Endodermal cell (in vitro differentiated cells): ENCODE data around the gene UNC5C. TPM values are rescaled to one million over a fixed set of nuclear protein-coding genes. Genes with fewer than 3 reads are reported as not detected.
A peak's percentile ranks its signal among the peaks of the same experiment; 100 is the strongest.

Experiments
- DNase-seq: peaks from one replicate; pipeline ENCODE4 v3.0.0-alpha.2; 2017
- H3K27ac ChIP-seq: 2 replicates; pipeline ENCODE4 v1.5.1; 2013; ENCODE audit warnings: mild to moderate bottlenecking, low read depth, low read length, moderate library complexity
- H3K27me3 ChIP-seq: 2 replicates; pipeline ENCODE4 v1.6.1; 2013; ENCODE audit warnings: mild to moderate bottlenecking, low read length, moderate library complexity; ENCODE audit not compliant: insufficient read depth, control insufficient read depth, poor library complexity, severe bottlenecking
- H3K36me3 ChIP-seq: 2 replicates; pipeline ENCODE4 v1.7.0; 2013; ENCODE audit warnings: mild to moderate bottlenecking, low read length, moderate library complexity; ENCODE audit not compliant: control insufficient read depth, insufficient read depth
- H3K4me1 ChIP-seq: one replicate; pipeline ENCODE4 v1.7.0; 2013; ENCODE audit warnings: low read length; ENCODE audit not compliant: control insufficient read depth, insufficient read depth
- H3K4me3 ChIP-seq: 2 replicates; pipeline ENCODE4 v1.5.1; 2013; ENCODE audit warnings: mild to moderate bottlenecking, low read length, moderate library complexity
- H3K9ac ChIP-seq: 2 replicates; pipeline ENCODE4 v1.6.1; 2013; ENCODE audit warnings: mild to moderate bottlenecking, low read length, moderate library complexity; ENCODE audit not compliant: poor library complexity, severe bottlenecking; ENCODE audit errors: extremely low read depth
- H3K9me3 ChIP-seq: 2 replicates; pipeline ENCODE4 v1.6.1; 2013; ENCODE audit warnings: mild to moderate bottlenecking, low read length, moderate library complexity; ENCODE audit not compliant: control insufficient read depth
- H3K27ac Mint-ChIP-seq: 2 replicates; pipeline ENCODE4 v1.8.0; 2020; ENCODE audit warnings: mixed read lengths
- H3K27me3 Mint-ChIP-seq: 2 replicates; pipeline ENCODE4 v1.8.0; 2021; ENCODE audit warnings: mild to moderate bottlenecking, mixed read lengths; ENCODE audit not compliant: insufficient read depth
- H3K36me3 Mint-ChIP-seq: 2 replicates; pipeline ENCODE4 v1.8.0; 2020; ENCODE audit warnings: low read depth, mixed read lengths
- H3K4me1 Mint-ChIP-seq: 2 replicates; pipeline ENCODE4 v1.8.0; 2020; ENCODE audit warnings: mixed read lengths
- H3K4me3 Mint-ChIP-seq: 2 replicates; pipeline ENCODE4 v1.8.0; 2020; ENCODE audit warnings: mild to moderate bottlenecking, moderate library complexity, mixed read lengths
- H3K9me3 Mint-ChIP-seq: 2 replicates; pipeline ENCODE4 v1.8.0; 2020; ENCODE audit warnings: mild to moderate bottlenecking, mixed read lengths
- WGBS, 2 experiments: methylation state at CpG; one replicate each; pipeline versions ENCODE4 v1.1.5 to v1.1.7; 2013; ENCODE audit warnings: missing lambda C conversion rate in 2 of 2, mixed read lengths in 1 of 2; ENCODE audit not compliant: insufficient coverage in 1 of 2, insufficient read length in 1 of 2; 5-methylcytosine and 5-hydroxymethylcytosine counted together
- total RNA-seq, 2 donors: library from RNA; stranded (reverse); fragmentation: NEBNext Ultra II Directional in 1 of 2; extraction: Animal tissue kit (Norgen Biotek cat#: 25700) in 1 of 2; gene quantifications; 2 replicates in 1 of 2; 3 replicates in 1 of 2; pipeline ENCODE4 v1.2.1, GENCODE V29; 2021
- TF ChIP-seq, protein P1 (sequence below): fragments of 200-600 bp; sonication (generic); conservative IDR thresholded peaks from 2 replicates; pipeline ENCODE4 v1.5.0; 2021; ENCODE audit warnings: antibody characterized with exemption, mild to moderate bottlenecking

The UNC5C gene
- total RNA-seq, 2 donors from 2014 or later: 2.0 to 7.2 TPM

- Mint-ChIP-seq H3K4me3 (no peak overlapping the region), H3K36me3 (no peaks in the 10 kb centered on the region)
- TF ChIP-seq, protein P1, sequence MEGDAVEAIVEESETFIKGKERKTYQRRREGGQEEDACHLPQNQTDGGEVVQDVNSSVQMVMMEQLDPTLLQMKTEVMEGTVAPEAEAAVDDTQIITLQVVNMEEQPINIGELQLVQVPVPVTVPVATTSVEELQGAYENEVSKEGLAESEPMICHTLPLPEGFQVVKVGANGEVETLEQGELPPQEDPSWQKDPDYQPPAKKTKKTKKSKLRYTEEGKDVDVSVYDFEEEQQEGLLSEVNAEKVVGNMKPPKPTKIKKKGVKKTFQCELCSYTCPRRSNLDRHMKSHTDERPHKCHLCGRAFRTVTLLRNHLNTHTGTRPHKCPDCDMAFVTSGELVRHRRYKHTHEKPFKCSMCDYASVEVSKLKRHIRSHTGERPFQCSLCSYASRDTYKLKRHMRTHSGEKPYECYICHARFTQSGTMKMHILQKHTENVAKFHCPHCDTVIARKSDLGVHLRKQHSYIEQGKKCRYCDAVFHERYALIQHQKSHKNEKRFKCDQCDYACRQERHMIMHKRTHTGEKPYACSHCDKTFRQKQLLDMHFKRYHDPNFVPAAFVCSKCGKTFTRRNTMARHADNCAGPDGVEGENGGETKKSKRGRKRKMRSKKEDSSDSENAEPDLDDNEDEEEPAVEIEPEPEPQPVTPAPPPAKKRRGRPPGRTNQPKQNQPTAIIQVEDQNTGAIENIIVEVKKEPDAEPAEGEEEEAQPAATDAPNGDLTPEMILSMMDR: no peak
Observed at GRCh38 chr4:95429416-95429815, 119.4 kb downstream of the UNC5C start.

DNA sequence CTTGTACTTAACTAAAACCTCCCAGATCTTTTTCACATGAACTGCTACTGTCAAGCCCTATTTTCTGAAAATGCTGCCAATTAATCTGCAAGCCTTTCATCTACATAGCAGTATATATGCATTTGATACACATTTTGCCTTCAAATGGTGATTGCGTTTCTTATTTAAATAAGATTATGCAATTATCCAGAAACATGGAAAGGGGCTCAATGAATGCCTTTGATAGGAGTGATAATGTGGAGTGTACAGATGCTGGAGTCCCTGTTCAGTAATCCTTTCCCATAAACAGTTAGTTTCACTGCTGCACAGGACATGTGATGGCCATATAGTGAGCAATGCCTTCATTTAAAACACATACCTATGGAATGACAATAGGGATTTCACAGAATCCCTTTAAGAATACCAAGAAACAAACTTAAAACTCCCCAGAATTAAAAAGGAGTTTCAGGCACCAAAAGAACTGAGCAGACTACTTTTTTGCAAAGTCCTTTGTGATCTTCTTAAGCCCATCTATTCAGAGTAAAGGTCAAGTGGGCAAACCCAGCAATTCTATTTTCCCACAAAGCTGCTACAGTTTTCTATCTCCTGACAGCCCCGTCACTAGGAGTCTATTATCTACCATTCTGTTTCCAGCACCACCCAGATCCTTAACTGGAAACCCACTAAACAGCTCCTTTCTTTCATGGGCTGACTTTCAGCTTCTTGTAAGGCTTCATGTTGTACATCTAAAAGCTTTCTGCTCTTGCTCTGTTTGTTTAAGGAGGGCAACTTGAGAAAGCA, 120.3 kb downstream of the UNC5C start:
- no peak overlapping the region for H3K4me3 ChIP-seq
- H3K27me3 ChIP-seq: no peaks in the 10 kb centered on the region
- TF ChIP-seq, protein P1: no peak
- no peak for DNase-seq
- peaks cover 24% of the 10 kb centered on the region for H3K4me1 Mint-ChIP-seq
- H3K9ac ChIP-seq: no peak overlapping the region
- H3K9me3 Mint-ChIP-seq: peaks cover 4% of the 10 kb centered on the region
- H3K27ac ChIP-seq: peak overlapping the region; percentile 66
- 76 to 83% methylated on average over 1 to 2 of the region's 2 CpGs for WGBS, 2 experiments
- H3K4me1 ChIP-seq: peaks cover 2% of the 10 kb centered on the region
- peaks cover 2% of the 10 kb centered on the region for H3K27me3 Mint-ChIP-seq
- no peaks in the 10 kb centered on the region for H3K36me3 ChIP-seq
- H3K36me3 Mint-ChIP-seq: no peaks in the 10 kb centered on the region
- H3K4me3 Mint-ChIP-seq: no peak overlapping the region
- no peak overlapping the region for H3K27ac Mint-ChIP-seq
- no peaks in the 10 kb centered on the region for H3K9me3 ChIP-seq

More at GRCh38 chr4:95429416-95429815, 119.4 kb downstream of the UNC5C start:
- H3K27me3 ChIP-seq: no peaks in the 10 kb centered on the region
- Mint-ChIP-seq H3K27me3 (peaks cover 2% of the 10 kb centered on the region), H3K4me1 (peaks cover 28% of the 10 kb centered on the region), H3K27ac (no peak overlapping the region), H3K9me3 (peaks cover 4% of the 10 kb centered on the region)
- no peak overlapping the region for H3K9ac ChIP-seq
- no peak overlapping the region for H3K4me3 ChIP-seq
- no peaks in the 10 kb centered on the region for H3K36me3 ChIP-seq
- no peaks in the 10 kb centered on the region for H3K9me3 ChIP-seq
- H3K27ac ChIP-seq: no peak overlapping the region
- no peak for DNase-seq
- H3K4me1 ChIP-seq: peaks cover 2% of the 10 kb centered on the region
- WGBS, 2 experiments: 98 to 100% methylated on average over 3 of the region's 3 CpGs

DNA sequence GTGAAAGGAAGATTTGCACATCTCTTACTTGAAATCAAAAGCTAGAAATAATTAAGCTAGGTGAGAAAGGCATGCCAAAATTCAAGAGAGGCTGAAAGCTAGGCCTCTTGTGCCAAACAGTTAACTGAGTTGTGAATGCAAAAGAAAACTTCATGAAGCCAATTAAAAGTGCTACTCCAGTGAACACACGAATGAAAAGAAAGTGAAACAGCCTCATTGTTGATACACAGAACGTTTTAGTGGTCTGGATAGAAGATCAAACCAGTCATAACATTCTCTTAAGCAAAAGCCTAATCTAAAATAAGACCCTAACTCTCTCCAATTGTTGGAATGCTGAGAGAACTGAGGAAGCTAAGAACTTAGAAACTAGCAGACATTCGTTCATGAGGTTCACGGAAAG, 122.3 kb downstream of the UNC5C start:
- Mint-ChIP-seq H3K27ac (no peak overlapping the region), H3K4me1 (peaks cover 19% of the 10 kb centered on the region), H3K27me3 (peaks cover 2% of the 10 kb centered on the region), H3K36me3 (no peaks in the 10 kb centered on the region), H3K9me3 (peaks cover 4% of the 10 kb centered on the region), H3K4me3 (no peak overlapping the region)
- Histone ChIP-seq H3K27ac (no peak overlapping the region), H3K4me1 (peaks cover 2% of the 10 kb centered on the region), H3K27me3 (no peaks in the 10 kb centered on the region), H3K9me3 (no peaks in the 10 kb centered on the region), H3K4me3 (no peak overlapping the region), H3K36me3 (no peaks in the 10 kb centered on the region), H3K9ac (no peak overlapping the region)
- no peak for DNase-seq
- TF ChIP-seq, protein P1: no peak
- 79 to 94% methylated on average over 3 to 4 of the region's 4 CpGs for WGBS, 2 experiments
